Fibroblast of mammary gland (primary cell): ENCODE measurements around the gene WHRN.
A peak's percentile ranks its signal among the peaks of the same experiment; 100 is the strongest.

Experiments
- DNase-seq: peaks from one replicate; pipeline ENCODE4 v3.0.0-alpha.2; 2010; ENCODE audit warnings: low read depth
- H3K4me3 ChIP-seq: 2 replicates; pipeline ENCODE4 v1.5.1; 2011; ENCODE audit warnings: low read depth, mild to moderate bottlenecking, low read length, moderate library complexity; ENCODE audit not compliant: control insufficient read depth
- TF ChIP-seq, protein P1 (sequence below): conservative IDR thresholded peaks from 2 replicates; pipeline ENCODE4 v1.5.1; 2011; ENCODE audit warnings: low read depth, low read length, inconsistent platforms; ENCODE audit not compliant: control insufficient read depth, insufficient read depth

WHRN gene

DNA sequence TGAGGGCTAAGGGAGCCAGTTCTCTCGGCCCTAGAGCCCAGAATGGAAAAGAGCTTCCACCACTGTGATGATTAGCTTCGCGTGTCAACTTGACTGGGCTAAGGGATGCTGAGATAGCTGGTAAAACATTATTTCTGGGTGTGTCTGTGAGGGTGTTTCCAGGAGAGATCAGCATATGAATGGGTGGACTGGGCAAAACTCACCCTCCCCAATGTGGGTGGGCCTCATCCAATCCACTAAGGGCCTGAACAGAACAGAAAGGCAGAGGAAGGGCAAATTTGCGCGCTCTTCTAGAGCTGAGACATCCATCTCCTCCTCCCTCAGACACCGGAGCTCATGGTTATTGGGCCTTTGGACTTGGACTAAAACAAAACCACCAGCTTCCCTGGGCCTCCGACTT is 96.6 kb downstream of the WHRN start:
- no peak overlapping the region for H3K4me3 ChIP-seq
- DNase-seq: no peak
- TF ChIP-seq, protein P1, sequence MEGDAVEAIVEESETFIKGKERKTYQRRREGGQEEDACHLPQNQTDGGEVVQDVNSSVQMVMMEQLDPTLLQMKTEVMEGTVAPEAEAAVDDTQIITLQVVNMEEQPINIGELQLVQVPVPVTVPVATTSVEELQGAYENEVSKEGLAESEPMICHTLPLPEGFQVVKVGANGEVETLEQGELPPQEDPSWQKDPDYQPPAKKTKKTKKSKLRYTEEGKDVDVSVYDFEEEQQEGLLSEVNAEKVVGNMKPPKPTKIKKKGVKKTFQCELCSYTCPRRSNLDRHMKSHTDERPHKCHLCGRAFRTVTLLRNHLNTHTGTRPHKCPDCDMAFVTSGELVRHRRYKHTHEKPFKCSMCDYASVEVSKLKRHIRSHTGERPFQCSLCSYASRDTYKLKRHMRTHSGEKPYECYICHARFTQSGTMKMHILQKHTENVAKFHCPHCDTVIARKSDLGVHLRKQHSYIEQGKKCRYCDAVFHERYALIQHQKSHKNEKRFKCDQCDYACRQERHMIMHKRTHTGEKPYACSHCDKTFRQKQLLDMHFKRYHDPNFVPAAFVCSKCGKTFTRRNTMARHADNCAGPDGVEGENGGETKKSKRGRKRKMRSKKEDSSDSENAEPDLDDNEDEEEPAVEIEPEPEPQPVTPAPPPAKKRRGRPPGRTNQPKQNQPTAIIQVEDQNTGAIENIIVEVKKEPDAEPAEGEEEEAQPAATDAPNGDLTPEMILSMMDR: no peak

DNA sequence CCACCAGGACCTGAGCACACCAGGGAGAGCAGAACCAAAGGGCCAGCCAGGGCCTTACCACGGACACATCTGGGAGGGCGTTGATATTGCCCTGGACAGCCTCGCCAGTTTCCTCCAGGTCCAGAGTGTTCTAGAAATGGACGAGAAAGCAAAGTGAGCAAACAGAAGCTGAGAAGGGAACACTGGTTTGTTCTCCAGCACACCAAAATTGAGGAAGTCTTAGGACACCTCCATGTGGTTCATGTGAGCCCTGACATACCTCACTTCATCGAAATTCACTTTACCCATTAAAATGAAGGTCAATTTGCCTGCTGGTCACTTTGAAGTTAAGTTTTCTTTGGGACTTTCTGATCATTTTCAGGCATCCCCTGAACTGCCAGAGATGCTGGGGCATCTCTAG is 97.4 kb downstream of the WHRN start:
- no peak for DNase-seq
- TF ChIP-seq, protein P1: no peak
- H3K4me3 ChIP-seq: no peak overlapping the region

GRCh38 chr9:114406441-114406840 is 98.8 kb downstream of the WHRN start:
- TF ChIP-seq, protein P1: no peak
- H3K4me3 ChIP-seq: no peak overlapping the region
- DNase-seq: no peak

- peak; percentile 76 for DNase-seq
- no peak overlapping the region for H3K4me3 ChIP-seq
- TF ChIP-seq, protein P1: peak; percentile 78
These were observed 99.8 kb downstream of the WHRN start for GRCh38 chr9:114405294-114406034.

- no peak overlapping the region for H3K4me3 ChIP-seq
- TF ChIP-seq, protein P1: no peak
These were observed 100.7 kb downstream of the WHRN start for GRCh38 chr9:114404531-114404930.

GRCh38 chr9:114403153-114403756 is 102.0 kb downstream of the WHRN start:
- no peak for DNase-seq
- H3K4me3 ChIP-seq: no peak overlapping the region
- TF ChIP-seq, protein P1: no peak

More at GRCh38 chr9:114404531-114404930, 100.7 kb downstream of the WHRN start:
- no peak for DNase-seq
